Vagina (tissue), 2 donors: ENCODE measurements around the gene TMOD3. TPM values are rescaled to one million over a fixed set of nuclear protein-coding genes. Genes with fewer than 3 reads are reported as not detected.

Experiments
- DNase-seq, 2 donors: peaks; one replicate each; pipeline ENCODE4 v3.0.0-alpha.2; 2017; ENCODE audit errors: extremely low spot score in 2 of 2
- H3K27ac ChIP-seq: fragments of 200-600 bp; sonication (generic); one replicate; pipeline ENCODE4 v1.5.1; 2019
- H3K27me3 ChIP-seq: fragments of 200-600 bp; sonication (generic); one replicate; pipeline ENCODE4 v1.5.1; 2019
- H3K36me3 ChIP-seq, 2 donors: fragments of 200-600 bp; sonication (generic); one replicate each; pipeline ENCODE4 v1.5.1; 2017 to 2019
- H3K4me1 ChIP-seq: fragments of 200-600 bp; sonication (generic); one replicate; pipeline ENCODE4 v1.5.1; 2019
- H3K4me3 ChIP-seq, 2 donors: fragments of 200-600 bp; sonication (generic); 1 replicate in 1 of 2; 2 replicates in 1 of 2; pipeline ENCODE4 v1.5.1; 2016 to 2019
- H3K9me3 ChIP-seq: fragments of 200-600 bp; sonication (generic); one replicate; pipeline ENCODE4 v1.5.1; 2019
- POLR2A ChIP-seq, 2 donors: fragments of 450-650 bp; IDR thresholded peaks; one replicate each; pipeline ENCODE4 v1.6.1; 2017; ENCODE audit warnings: antibody characterized with exemption in 2 of 2, mild to moderate bottlenecking in 2 of 2, moderate library complexity in 2 of 2
- POLR2AphosphoS5 ChIP-seq, 2 donors: sonication (generic); formaldehyde crosslinking; IDR thresholded peaks; one replicate each; pipeline ENCODE4 v1.9.0; 2017; ENCODE audit warnings: antibody characterized with exemption in 2 of 2, mild to moderate bottlenecking in 2 of 2, low read depth in 1 of 2; ENCODE audit not compliant: insufficient read depth in 1 of 2
- intact Hi-C: fragments of 100-400 bp; cut with DNase I; formaldehyde crosslinking; loops from one replicate; pipeline ENCODE4 v1.15.1; 2023
- total RNA-seq: library from RNA; depleted of rRNA; stranded (reverse); fragments of >200 nt; gene quantifications from one replicate; pipeline ENCODE4 v1.2.3, GENCODE V29; 2016
- TF ChIP-seq, protein P1 (sequence below), 3 experiments: fragments of 450-650 bp in 2 of 3; fragments of 200-600 bp in 1 of 3; sonication (generic) in 1 of 3; IDR thresholded peaks; one replicate each; pipeline ENCODE4 v1.5.1; 2017 to 2019; ENCODE audit warnings: antibody characterized with exemption in 3 of 3, mild to moderate bottlenecking in 2 of 3, moderate library complexity in 2 of 3

Gene TMOD3
- total RNA-seq, 1 donor from 2014 or later, result 28.5 TPM

DNA sequence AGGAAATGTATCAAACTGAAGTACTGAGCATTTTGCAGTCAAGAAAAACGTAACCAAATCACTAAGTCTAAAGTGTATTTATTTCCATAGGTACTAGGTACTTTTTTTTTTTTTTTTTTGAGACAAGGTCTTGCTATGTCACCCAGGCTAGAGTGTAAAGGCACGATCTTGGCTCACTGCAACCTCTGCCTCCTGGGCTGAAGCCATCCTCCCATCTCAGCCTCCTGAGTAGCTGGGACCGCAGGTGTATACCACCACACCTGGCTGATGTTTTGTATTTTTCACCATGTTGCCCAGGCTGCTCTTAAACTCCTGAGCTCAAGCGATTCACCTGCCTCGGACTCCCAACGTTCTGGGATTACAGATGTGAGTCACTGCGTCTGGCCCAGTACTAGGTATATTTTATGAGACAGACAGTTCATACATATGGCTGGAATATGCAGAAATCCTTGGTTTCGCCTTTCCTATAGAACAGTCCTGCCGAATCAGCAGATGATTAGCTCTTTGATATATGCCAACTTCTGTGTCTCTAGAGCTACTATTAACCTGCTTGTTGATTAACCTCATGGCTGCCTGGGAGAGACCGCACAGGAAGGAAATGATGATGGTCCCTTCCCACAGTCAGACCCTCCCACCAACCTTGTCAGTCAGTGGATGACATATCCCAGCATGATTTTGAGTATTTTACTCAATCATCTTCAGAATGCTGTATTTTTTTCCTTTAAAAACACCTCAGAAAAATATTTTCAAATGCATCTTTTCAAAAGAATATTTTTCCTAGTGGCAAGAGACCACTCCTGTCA, 32.3 kb downstream of the TMOD3 start:
- no peaks in the 10 kb centered on the region for H3K9me3 ChIP-seq
- peaks cover 0 to 25% of the 10 kb centered on the region in 2 donors for H3K36me3 ChIP-seq
- H3K27me3 ChIP-seq, result no peaks in the 10 kb centered on the region
- no peak for DNase-seq
- intact Hi-C loops, result no loop called here
- no peak overlapping the region for H3K27ac ChIP-seq
- H3K4me1 ChIP-seq, result peaks cover 23% of the 10 kb centered on the region
- TF ChIP-seq, protein P1, sequence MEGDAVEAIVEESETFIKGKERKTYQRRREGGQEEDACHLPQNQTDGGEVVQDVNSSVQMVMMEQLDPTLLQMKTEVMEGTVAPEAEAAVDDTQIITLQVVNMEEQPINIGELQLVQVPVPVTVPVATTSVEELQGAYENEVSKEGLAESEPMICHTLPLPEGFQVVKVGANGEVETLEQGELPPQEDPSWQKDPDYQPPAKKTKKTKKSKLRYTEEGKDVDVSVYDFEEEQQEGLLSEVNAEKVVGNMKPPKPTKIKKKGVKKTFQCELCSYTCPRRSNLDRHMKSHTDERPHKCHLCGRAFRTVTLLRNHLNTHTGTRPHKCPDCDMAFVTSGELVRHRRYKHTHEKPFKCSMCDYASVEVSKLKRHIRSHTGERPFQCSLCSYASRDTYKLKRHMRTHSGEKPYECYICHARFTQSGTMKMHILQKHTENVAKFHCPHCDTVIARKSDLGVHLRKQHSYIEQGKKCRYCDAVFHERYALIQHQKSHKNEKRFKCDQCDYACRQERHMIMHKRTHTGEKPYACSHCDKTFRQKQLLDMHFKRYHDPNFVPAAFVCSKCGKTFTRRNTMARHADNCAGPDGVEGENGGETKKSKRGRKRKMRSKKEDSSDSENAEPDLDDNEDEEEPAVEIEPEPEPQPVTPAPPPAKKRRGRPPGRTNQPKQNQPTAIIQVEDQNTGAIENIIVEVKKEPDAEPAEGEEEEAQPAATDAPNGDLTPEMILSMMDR (IDR thresholded peaks at IDR 0.05), result no peak
- TF ChIP-seq POLR2AphosphoS5 (IDR thresholded peaks at IDR 0.05; ENCODE audit: insufficient read depth in 1 of 2, low read depth in 1 of 2) (no peak), POLR2A (IDR thresholded peaks at IDR 0.05) (no peak)
- no peak overlapping the region for H3K4me3 ChIP-seq

DNA sequence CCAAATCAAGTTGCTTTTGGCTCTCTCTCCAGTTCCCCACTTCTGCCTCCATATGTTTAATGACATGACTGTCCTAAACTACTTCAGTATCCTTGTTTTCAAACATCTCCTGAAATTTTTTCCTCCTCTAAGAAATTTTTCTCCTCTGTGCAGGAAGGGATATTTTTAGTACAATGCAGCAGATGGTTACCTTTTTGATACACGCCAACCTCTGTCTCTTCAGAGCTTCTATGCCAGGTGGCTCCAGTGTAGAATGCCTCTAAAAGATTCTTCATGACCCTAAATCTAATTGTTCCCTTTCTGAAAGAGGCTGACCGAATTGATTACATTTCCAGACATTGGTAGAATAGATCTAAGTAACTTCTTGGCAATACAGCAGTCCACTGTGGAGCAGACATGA, 33.7 kb downstream of the TMOD3 start:
- peaks cover 21% of the 10 kb centered on the region for H3K4me1 ChIP-seq
- no peak for DNase-seq
- no peak overlapping the region for H3K27ac ChIP-seq
- intact Hi-C loops, result no loop called here
- no peaks in the 10 kb centered on the region for H3K27me3 ChIP-seq
- TF ChIP-seq, protein P1 (IDR thresholded peaks at IDR 0.05), result no peak
- TF ChIP-seq POLR2AphosphoS5 (IDR thresholded peaks at IDR 0.05; ENCODE audit: insufficient read depth in 1 of 2, low read depth in 1 of 2) (no peak), POLR2A (IDR thresholded peaks at IDR 0.05) (no peak)
- H3K9me3 ChIP-seq, result no peaks in the 10 kb centered on the region
- H3K36me3 ChIP-seq, result peaks cover 0 to 32% of the 10 kb centered on the region in 2 donors
- no peak overlapping the region for H3K4me3 ChIP-seq

GRCh38 chr15:51864408-51865056, 35.1 kb downstream of the TMOD3 start:
- no peak overlapping the region for H3K27ac ChIP-seq
- H3K36me3 ChIP-seq, result peaks cover 0 to 36% of the 10 kb centered on the region in 2 donors
- H3K9me3 ChIP-seq, result no peaks in the 10 kb centered on the region

DNA sequence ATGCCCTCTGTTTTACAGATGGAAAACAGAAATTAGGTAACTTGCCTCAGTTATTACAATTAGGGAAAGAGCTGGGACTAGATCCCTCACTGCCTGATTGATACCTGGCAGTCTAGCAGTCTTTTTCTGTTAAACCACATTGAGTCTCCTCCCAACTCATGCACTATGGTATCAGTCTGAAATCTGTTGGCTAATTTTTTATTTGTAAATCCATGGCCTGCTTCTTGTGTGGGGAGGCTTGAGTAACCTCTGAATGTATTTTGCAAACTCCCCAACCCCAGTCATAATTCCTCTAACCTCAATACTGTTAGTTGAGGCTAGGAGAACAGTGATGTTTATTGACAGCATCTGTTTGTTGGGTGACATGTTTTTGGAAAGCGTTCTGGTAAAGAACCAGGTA, 35.9 kb downstream of the TMOD3 start:
- DNase-seq, result no peak
- Histone ChIP-seq H3K36me3 (peaks cover 0 to 44% of the 10 kb centered on the region in 2 donors), H3K9me3 (no peaks in the 10 kb centered on the region), H3K4me1 (peaks cover 32% of the 10 kb centered on the region), H3K27ac (no peak overlapping the region), H3K4me3 (no peak overlapping the region), H3K27me3 (no peaks in the 10 kb centered on the region)
- TF ChIP-seq POLR2A (IDR thresholded peaks at IDR 0.05), result no peak
- TF ChIP-seq, protein P1 (IDR thresholded peaks at IDR 0.05), result no peak
- TF ChIP-seq POLR2AphosphoS5 (IDR thresholded peaks at IDR 0.05; ENCODE audit: insufficient read depth in 1 of 2, low read depth in 1 of 2), result no peak
- intact Hi-C loops, result no loop called here

More at GRCh38 chr15:51864408-51865056, 35.1 kb downstream of the TMOD3 start:
- H3K27me3 ChIP-seq, result no peaks in the 10 kb centered on the region
- H3K4me1 ChIP-seq, result peaks cover 32% of the 10 kb centered on the region
- TF ChIP-seq, protein P1 (IDR thresholded peaks at IDR 0.05), result no peak
- TF ChIP-seq POLR2A (IDR thresholded peaks at IDR 0.05) (no peak), POLR2AphosphoS5 (IDR thresholded peaks at IDR 0.05; ENCODE audit: insufficient read depth in 1 of 2, low read depth in 1 of 2) (no peak)
- DNase-seq, result no peak
- H3K4me3 ChIP-seq, result no peak overlapping the region
- intact Hi-C loops, result no loop called here

DNA sequence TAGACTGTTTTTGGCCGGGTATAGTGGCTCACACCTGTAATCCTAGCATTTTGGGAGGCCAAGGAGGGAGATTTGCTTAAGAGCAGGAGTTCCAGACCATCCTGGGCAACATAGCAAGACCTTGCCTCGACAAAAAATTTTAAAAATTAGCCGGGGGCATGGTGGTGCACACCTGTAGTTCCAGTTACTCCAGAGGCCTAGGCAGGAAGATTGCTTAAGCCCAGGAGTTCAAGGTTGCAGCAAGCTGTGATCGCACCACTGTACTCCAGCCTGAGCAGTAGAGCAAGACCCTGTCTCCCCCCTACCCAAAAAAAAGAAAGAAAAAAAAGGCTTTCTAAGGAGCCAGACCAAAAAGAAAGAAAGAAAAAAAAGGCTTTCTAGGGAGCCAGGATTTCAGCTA, 36.7 kb downstream of the TMOD3 start:
- TF ChIP-seq POLR2A (IDR thresholded peaks at IDR 0.05) (no peak), POLR2AphosphoS5 (IDR thresholded peaks at IDR 0.05; ENCODE audit: insufficient read depth in 1 of 2, low read depth in 1 of 2) (no peak)
- TF ChIP-seq, protein P1 (IDR thresholded peaks at IDR 0.05), result no peak
- Histone ChIP-seq H3K27me3 (no peaks in the 10 kb centered on the region), H3K9me3 (no peaks in the 10 kb centered on the region), H3K4me3 (no peak overlapping the region), H3K4me1 (peaks cover 29% of the 10 kb centered on the region), H3K36me3 (peaks cover 0 to 51% of the 10 kb centered on the region in 2 donors), H3K27ac (no peak overlapping the region)
- DNase-seq, result no peak
- intact Hi-C loops, result no loop called here
